HCT116 (cell line): Measurements from ENCODE around the gene ALG8.

ENCODE experiments used
- CEBPB ChIP-seq: IDR thresholded peaks from 2 replicates; pipeline ENCODE4 v1.6.1; 2012; ENCODE audit warnings: low read depth
- EZH2 ChIP-seq: fragments of 200-600 bp; sonication (generic); IDR thresholded peaks from 2 replicates; pipeline ENCODE4 v1.6.1; 2017; ENCODE audit warnings: antibody characterized with exemption, mixed run types
- POLR2AphosphoS5 ChIP-seq: IDR thresholded peaks from 2 replicates; pipeline ENCODE4 v1.6.1; 2011; ENCODE audit warnings: mild to moderate bottlenecking, low read depth, low read length, moderate library complexity
- ZNF274 ChIP-seq: fragments of 200-500 bp; sonication (Bioruptor generic); IDR thresholded peaks from 2 replicates; pipeline ENCODE4 v1.6.1; 2014; ENCODE audit warnings: mild to moderate bottlenecking, low read depth, low read length, inconsistent platforms
- TF ChIP-seq, protein P1 (sequence below), 3 experiments: fragments of 200-600 bp in 1 of 3; sonication (generic) in 1 of 3; IDR thresholded peaks in 2 of 3; conservative IDR thresholded peaks in 1 of 3; 2 replicates each; pipeline ENCODE4 v1.5.1; 2012 to 2017; ENCODE audit warnings: low read depth in 2 of 3, low read length in 2 of 3, antibody characterized with exemption in 1 of 3, borderline replicate concordance in 1 of 3, control low read depth in 1 of 3, mild to moderate bottlenecking in 1 of 3, mixed read lengths in 1 of 3, mixed run types in 1 of 3, moderate library complexity in 1 of 3; ENCODE audit not compliant: insufficient read depth in 1 of 3
- TF ChIP-seq, protein P2 (sequence below): IDR thresholded peaks from 2 replicates; pipeline ENCODE4 v1.6.1; 2012
- TF ChIP-seq, protein P3 (sequence below): IDR thresholded peaks from 2 replicates; pipeline ENCODE4 v1.6.1; 2012
- TF ChIP-seq, protein P4 (sequence below): IDR thresholded peaks from 2 replicates; pipeline ENCODE4 v1.6.1; 2012; ENCODE audit warnings: low read depth

DNA sequence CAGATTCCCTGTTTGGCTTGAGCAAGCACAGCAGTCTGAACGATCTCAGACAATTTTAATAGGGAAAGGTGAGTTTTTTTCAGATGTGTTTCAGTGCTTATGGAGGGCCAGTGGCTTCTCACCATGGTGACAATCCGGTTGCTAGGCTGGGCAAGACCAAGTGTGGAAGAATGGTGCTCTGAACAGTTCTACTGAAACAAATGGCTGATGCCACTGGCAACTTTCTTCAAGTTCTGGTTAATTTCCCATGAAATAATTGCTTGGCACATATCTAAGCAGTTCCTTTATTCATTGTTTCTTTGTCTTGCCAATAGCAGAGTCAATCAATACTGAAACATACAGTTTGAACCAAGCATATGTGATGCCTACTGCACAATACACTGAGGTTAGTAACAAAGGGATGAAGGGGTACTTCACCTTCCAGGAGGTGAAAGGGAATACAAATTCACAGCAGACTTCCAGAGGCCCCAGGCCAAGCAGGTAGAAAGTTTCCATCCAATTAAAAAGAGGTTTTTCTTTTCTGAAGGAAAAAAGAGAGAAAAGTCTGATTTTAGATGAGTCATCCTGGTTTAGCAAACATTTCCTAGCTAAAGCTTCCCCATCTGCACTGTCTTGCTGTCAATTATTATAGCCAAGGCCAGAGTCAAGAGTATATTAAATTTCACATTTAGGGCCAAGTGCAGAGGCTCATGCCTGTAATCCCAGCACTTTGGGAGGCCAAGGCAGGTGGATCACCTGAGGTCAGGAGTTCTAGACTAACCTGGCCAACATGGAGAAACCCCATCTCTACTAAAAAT is 38.6 kb downstream of the ALG8 start:
- TF ChIP-seq, protein P1, sequence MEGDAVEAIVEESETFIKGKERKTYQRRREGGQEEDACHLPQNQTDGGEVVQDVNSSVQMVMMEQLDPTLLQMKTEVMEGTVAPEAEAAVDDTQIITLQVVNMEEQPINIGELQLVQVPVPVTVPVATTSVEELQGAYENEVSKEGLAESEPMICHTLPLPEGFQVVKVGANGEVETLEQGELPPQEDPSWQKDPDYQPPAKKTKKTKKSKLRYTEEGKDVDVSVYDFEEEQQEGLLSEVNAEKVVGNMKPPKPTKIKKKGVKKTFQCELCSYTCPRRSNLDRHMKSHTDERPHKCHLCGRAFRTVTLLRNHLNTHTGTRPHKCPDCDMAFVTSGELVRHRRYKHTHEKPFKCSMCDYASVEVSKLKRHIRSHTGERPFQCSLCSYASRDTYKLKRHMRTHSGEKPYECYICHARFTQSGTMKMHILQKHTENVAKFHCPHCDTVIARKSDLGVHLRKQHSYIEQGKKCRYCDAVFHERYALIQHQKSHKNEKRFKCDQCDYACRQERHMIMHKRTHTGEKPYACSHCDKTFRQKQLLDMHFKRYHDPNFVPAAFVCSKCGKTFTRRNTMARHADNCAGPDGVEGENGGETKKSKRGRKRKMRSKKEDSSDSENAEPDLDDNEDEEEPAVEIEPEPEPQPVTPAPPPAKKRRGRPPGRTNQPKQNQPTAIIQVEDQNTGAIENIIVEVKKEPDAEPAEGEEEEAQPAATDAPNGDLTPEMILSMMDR (IDR thresholded peaks at IDR 0.05 in 2 of 3, conservative IDR thresholded peaks at IDR 0.05 in 1 of 3; ENCODE audit: borderline replicate concordance in 1 of 3, insufficient read depth in 1 of 3, low read depth in 2 of 3, low read length in 2 of 3): no peak
- TF ChIP-seq, protein P2, sequence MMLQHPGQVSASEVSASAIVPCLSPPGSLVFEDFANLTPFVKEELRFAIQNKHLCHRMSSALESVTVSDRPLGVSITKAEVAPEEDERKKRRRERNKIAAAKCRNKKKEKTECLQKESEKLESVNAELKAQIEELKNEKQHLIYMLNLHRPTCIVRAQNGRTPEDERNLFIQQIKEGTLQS: no peak
- TF ChIP-seq POLR2AphosphoS5 (no peak), ZNF274 (no peak), CEBPB (no peak), EZH2 (no peak)
- TF ChIP-seq, protein P3, sequence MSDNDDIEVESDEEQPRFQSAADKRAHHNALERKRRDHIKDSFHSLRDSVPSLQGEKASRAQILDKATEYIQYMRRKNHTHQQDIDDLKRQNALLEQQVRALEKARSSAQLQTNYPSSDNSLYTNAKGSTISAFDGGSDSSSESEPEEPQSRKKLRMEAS: no peak
- TF ChIP-seq, protein P4, sequence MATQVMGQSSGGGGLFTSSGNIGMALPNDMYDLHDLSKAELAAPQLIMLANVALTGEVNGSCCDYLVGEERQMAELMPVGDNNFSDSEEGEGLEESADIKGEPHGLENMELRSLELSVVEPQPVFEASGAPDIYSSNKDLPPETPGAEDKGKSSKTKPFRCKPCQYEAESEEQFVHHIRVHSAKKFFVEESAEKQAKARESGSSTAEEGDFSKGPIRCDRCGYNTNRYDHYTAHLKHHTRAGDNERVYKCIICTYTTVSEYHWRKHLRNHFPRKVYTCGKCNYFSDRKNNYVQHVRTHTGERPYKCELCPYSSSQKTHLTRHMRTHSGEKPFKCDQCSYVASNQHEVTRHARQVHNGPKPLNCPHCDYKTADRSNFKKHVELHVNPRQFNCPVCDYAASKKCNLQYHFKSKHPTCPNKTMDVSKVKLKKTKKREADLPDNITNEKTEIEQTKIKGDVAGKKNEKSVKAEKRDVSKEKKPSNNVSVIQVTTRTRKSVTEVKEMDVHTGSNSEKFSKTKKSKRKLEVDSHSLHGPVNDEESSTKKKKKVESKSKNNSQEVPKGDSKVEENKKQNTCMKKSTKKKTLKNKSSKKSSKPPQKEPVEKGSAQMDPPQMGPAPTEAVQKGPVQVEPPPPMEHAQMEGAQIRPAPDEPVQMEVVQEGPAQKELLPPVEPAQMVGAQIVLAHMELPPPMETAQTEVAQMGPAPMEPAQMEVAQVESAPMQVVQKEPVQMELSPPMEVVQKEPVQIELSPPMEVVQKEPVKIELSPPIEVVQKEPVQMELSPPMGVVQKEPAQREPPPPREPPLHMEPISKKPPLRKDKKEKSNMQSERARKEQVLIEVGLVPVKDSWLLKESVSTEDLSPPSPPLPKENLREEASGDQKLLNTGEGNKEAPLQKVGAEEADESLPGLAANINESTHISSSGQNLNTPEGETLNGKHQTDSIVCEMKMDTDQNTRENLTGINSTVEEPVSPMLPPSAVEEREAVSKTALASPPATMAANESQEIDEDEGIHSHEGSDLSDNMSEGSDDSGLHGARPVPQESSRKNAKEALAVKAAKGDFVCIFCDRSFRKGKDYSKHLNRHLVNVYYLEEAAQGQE: no peak
